ENCODE data around the gene RAPH1. TPM values are rescaled to one million over a fixed set of nuclear protein-coding genes. Genes with fewer than 3 reads are reported as not detected.
"Not testable (repeated sequence)": the region's sequence is repeated elsewhere in the genome, so short reads cannot be mapped to it uniquely, and the experiment has no call there.

RAPH1 gene
- total RNA-seq, 1 donor from 2014 or later, result 30.3 TPM

DNA sequence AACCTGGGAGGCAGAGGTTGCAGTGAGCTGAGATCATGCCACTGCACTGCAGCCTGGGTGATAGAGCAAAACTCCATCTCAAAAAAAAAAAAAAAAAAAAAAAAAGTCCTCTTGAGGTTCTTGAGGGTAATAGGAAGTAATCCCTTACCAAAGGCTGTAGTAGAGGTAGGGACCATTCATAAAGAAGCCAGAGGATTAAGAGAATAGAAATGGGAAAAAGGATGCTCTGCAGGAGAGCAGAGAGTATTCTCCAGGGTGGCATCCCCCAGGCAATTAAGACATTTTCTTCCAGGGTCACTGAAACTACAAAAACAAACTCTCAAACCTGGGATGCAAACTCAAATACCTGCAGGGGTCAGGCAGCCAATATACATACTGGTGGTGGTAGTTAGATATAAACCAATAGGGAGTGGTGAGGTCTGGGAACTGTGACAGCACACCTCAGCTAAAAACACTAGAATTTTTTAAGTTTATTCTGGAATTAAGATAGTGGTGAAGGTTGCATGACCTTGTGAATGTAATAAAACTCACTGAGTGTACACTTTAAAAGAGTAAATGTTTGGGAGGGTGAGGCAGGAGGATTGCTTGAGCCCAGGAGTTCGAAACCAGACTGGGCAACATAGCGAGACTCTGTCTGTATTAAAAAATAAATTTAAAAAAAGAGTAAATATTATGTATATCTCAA, 24.7 kb downstream of the RAPH1 start:
- Mint-ChIP-seq H3K36me3 (peaks cover 4% of the 10 kb centered on the region), H3K4me3 (no peak overlapping the region), H3K27ac (no peak overlapping the region), H3K9me3 (peaks cover 17% of the 10 kb centered on the region), H3K4me1 (peaks cover 4% of the 10 kb centered on the region), H3K27me3 (ENCODE audit: low read depth) (no peaks in the 10 kb centered on the region)
- TF ChIP-seq, protein P1, sequence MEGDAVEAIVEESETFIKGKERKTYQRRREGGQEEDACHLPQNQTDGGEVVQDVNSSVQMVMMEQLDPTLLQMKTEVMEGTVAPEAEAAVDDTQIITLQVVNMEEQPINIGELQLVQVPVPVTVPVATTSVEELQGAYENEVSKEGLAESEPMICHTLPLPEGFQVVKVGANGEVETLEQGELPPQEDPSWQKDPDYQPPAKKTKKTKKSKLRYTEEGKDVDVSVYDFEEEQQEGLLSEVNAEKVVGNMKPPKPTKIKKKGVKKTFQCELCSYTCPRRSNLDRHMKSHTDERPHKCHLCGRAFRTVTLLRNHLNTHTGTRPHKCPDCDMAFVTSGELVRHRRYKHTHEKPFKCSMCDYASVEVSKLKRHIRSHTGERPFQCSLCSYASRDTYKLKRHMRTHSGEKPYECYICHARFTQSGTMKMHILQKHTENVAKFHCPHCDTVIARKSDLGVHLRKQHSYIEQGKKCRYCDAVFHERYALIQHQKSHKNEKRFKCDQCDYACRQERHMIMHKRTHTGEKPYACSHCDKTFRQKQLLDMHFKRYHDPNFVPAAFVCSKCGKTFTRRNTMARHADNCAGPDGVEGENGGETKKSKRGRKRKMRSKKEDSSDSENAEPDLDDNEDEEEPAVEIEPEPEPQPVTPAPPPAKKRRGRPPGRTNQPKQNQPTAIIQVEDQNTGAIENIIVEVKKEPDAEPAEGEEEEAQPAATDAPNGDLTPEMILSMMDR (IDR thresholded peaks at IDR 0.05; ENCODE audit: unreplicated experiment), result no peak
- DNase-seq (ENCODE audit: low spot score in 2 of 2, unreplicated experiment in 2 of 2), result no peak

DNA sequence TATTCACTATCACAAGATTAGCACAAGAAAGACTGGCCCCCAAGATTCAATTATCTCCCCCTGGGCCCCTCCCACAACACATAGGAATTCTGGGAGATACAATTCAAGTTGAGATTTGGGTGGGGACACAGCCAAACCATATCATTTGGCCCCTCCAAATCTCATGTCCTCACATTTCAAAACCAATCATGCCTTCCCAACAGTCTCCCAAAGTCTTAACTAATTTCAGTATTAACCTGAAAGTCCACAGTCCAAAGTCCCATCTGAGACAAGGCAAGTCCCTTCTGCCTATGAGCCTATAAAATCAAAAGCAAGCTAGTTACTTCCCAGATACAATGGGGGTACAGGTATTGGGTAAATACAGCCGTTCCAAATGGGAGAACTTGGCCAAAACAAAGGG, 31.6 kb downstream of the RAPH1 start:
- DNase-seq (ENCODE audit: low spot score in 2 of 2, unreplicated experiment in 2 of 2); H3K4me1 Mint-ChIP-seq; H3K4me3 Mint-ChIP-seq; H3K27ac Mint-ChIP-seq; H3K27me3 Mint-ChIP-seq (ENCODE audit: low read depth): not testable (repeated sequence)
- H3K36me3 Mint-ChIP-seq, result peaks cover 17% of the 10 kb centered on the region
- H3K9me3 Mint-ChIP-seq, result peaks cover 27% of the 10 kb centered on the region

DNA sequence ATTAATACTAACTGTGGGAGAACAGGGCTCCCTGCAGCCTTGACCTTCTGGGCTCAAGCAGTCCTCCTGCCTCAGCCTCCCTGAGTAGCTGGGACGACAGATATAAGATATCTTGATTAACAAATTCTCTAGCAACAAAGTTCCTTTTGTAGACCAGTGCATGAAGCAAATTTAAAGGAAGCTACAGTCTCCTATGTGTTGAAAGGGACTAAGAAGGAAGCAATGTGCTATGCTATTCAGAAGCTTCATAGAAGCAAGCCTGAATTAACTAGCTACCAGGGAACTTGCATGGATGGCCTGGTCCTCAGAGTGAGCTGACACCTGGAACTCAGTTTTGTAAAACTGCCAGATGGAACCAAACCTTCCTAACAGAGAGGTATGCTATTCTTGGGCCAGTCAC, 33.2 kb downstream of the RAPH1 start:
- peaks cover 23% of the 10 kb centered on the region for H3K9me3 Mint-ChIP-seq
- no peak for DNase-seq (ENCODE audit: low spot score in 2 of 2, unreplicated experiment in 2 of 2)
- peaks cover 17% of the 10 kb centered on the region for H3K36me3 Mint-ChIP-seq
- no peak overlapping the region for H3K27ac Mint-ChIP-seq
- no peaks in the 10 kb centered on the region for H3K4me1 Mint-ChIP-seq
- no peaks in the 10 kb centered on the region for H3K27me3 Mint-ChIP-seq (ENCODE audit: low read depth)
- no peak overlapping the region for H3K4me3 Mint-ChIP-seq
- TF ChIP-seq, protein P1 (IDR thresholded peaks at IDR 0.05; ENCODE audit: unreplicated experiment), result no peak

DNA sequence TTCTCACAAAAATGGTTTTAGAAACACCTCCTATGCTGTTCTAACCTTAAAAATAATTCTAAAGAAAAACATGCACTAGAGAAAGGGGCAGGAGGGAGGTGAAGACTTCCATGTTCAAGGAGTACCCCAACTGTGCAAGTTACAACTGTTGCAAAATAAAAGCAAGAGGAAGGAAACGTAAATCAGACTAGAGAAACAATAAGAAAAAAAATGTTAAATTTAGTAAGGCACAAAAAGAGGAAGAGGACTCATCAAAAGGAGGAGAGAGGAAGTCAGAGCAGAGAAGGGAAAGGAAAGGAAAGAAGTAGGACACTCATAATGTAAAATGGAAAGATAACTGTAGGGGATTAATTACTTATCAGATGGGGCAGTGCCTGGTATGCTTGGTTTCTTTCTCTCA, 34.1 kb downstream of the RAPH1 start:
- Mint-ChIP-seq H3K4me1 (no peaks in the 10 kb centered on the region), H3K27ac (no peak overlapping the region), H3K4me3 (no peak overlapping the region), H3K9me3 (peaks cover 19% of the 10 kb centered on the region), H3K36me3 (peaks cover 17% of the 10 kb centered on the region), H3K27me3 (ENCODE audit: low read depth) (no peaks in the 10 kb centered on the region)
- TF ChIP-seq, protein P1 (IDR thresholded peaks at IDR 0.05; ENCODE audit: unreplicated experiment), result no peak
- DNase-seq (ENCODE audit: low spot score in 2 of 2, unreplicated experiment in 2 of 2), result no peak

DNA sequence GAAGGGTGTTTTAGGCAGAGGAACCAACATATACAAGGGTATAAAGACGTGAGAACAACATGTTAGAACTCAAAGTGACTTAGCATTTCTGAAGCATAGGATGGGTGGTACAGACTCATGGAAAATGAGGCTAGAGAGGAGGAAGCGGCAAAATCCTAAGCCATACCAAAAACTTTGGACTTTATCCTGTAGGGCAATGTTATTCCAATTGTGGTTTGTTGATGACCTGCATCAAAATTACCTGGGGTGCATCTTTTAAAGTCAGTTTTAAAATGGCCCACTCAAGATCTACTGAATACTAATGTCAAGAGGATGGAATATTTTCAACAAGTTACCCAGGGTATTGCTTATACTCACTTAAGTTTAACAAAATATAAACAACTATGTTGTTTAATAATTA, 34.8 kb downstream of the RAPH1 start:
- peaks cover 16% of the 10 kb centered on the region for H3K36me3 Mint-ChIP-seq
- H3K27ac Mint-ChIP-seq, result no peak overlapping the region
- H3K4me3 Mint-ChIP-seq, result no peak overlapping the region
- H3K9me3 Mint-ChIP-seq, result peaks cover 15% of the 10 kb centered on the region
- no peaks in the 10 kb centered on the region for H3K27me3 Mint-ChIP-seq (ENCODE audit: low read depth)
- no peak for DNase-seq (ENCODE audit: low spot score in 2 of 2, unreplicated experiment in 2 of 2)
- no peaks in the 10 kb centered on the region for H3K4me1 Mint-ChIP-seq
- TF ChIP-seq, protein P1 (IDR thresholded peaks at IDR 0.05; ENCODE audit: unreplicated experiment), result no peak

DNA sequence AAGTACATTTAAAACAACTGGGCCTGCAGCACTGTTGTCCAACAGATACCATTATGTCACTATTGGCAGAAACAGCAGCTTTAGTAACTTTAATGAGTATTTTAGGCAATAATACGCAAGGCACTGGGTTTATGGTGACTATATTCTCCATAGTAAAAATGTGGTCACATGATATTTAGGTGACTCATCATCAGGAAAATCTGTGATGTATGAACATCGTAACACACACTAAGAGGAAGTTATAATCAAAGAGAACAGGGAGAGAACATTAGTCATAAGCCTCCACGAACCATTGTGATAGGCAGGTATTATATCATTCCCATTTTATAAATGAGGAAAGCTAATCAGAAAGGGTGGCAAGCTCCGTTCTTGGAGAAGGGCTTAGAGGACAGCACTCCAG, 36.9 kb downstream of the RAPH1 start:
- Mint-ChIP-seq H3K4me1 (no peaks in the 10 kb centered on the region), H3K4me3 (no peak overlapping the region), H3K9me3 (peaks cover 4% of the 10 kb centered on the region), H3K27me3 (ENCODE audit: low read depth) (no peaks in the 10 kb centered on the region), H3K27ac (peak overlapping the region; percentile 7), H3K36me3 (peaks cover 10% of the 10 kb centered on the region)
- DNase-seq (ENCODE audit: low spot score in 2 of 2, unreplicated experiment in 2 of 2), result no peak
- TF ChIP-seq, protein P1 (IDR thresholded peaks at IDR 0.05; ENCODE audit: unreplicated experiment), result no peak

All from mesothelial cell of epicardium (in vitro differentiated cells).